ENCODE data around the gene KIRREL3. TPM values are rescaled to one million over a fixed set of nuclear protein-coding genes. Genes with fewer than 3 reads are reported as not detected.
A peak's percentile ranks its signal among the peaks of the same experiment; 100 is the strongest.

KIRREL3 gene
- polyA plus RNA-seq, 1 experiment = 2.3 TPM

DNA sequence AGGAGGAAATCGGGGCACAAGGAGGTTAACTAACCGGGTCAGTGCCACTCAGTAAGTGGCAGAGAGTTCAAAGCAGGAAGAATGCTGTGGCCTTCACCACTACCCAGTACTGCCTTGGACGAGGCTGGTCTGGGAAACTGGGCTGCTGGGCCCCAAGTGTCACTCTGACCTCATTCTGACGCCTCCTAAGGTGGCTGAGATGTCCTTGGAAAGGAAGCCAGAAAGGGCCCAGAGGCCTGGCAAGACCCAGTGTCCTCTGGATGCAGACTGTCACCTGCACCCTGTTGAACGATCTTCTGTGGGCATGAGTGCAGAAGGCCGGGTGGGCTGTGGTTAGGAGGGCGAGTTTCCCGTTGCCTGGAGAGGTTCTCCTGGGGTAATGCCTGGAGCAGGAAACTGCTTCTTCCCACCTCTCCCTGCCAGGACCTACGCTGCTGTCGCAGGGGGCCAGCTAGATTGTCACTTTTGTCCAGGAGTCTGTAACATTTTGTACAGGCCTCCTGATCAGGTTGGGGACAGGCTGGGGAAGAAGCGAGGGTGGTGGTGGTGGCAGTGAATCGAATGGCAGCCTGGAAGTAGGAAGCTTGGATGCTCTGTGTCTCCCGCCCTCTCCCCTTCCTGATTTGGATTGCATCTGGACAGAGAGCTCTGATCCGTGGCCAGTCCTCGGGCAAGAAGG is 540.0 kb downstream of the KIRREL3 start:
- Histone ChIP-seq H3K4me3 (ENCODE audit: low read depth, low read length) (no peak overlapping the region), H3K27me3 (ENCODE audit: control insufficient read depth, insufficient read depth, low read length) (peaks cover 12% of the 10 kb centered on the region), H3K9me3 (ENCODE audit: control insufficient read depth, insufficient read depth, low read length) (peaks cover 6% of the 10 kb centered on the region), H3K27ac (ENCODE audit: low read depth, low read length) (no peak overlapping the region)
- no peak for DNase-seq (ENCODE audit: low read depth, low spot score)
- TF ChIP-seq, protein P1, sequence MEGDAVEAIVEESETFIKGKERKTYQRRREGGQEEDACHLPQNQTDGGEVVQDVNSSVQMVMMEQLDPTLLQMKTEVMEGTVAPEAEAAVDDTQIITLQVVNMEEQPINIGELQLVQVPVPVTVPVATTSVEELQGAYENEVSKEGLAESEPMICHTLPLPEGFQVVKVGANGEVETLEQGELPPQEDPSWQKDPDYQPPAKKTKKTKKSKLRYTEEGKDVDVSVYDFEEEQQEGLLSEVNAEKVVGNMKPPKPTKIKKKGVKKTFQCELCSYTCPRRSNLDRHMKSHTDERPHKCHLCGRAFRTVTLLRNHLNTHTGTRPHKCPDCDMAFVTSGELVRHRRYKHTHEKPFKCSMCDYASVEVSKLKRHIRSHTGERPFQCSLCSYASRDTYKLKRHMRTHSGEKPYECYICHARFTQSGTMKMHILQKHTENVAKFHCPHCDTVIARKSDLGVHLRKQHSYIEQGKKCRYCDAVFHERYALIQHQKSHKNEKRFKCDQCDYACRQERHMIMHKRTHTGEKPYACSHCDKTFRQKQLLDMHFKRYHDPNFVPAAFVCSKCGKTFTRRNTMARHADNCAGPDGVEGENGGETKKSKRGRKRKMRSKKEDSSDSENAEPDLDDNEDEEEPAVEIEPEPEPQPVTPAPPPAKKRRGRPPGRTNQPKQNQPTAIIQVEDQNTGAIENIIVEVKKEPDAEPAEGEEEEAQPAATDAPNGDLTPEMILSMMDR (IDR thresholded peaks at IDR 0.05; ENCODE audit: low read depth, low read length) = no peak
- CTCF ChIA-PET = interaction anchor here (4.9 kb wide), 1 partner anchor 20 kb away, joined by 48 read pairs; no protein-coding TSS in a partner anchor
- POLR2A ChIA-PET = no interaction called here

DNA sequence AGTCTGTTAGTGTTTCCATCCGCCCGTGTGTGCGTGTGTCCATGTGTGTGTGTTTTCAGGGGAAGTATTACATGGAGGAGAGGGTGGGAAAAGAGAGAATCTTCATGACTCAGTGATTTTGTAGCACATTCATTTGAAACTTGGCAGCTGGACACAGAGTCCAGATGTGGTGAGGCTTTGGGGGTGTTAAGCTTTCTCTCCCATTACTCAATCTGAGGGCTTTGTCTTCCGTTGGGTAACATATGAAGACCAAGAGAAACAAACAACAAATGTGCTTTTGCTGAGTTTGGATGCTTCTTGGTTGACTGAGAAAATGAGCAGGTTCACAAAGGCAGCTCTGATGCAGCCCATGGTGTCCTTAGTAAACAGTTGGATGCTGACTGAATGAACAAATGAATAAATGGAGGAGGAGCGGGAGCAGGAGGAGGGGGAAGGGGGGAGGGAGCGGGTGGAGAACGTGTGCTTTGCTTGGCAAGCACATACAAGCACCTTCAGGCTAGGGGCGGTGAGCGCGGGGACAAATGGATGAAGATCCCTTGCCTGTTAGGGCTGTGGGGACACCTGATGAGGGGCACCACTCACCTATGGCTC is 540.8 kb downstream of the KIRREL3 start:
- ChIA-PET CTCF (interaction anchor here (0.6 to 4.9 kb wide), 4 partner anchors 12 to 886 kb away, joined by 3 to 48 read pairs (median 3); no protein-coding TSS in a partner anchor), POLR2A (no interaction called here)
- H3K27ac ChIP-seq (ENCODE audit: low read depth, low read length) = peak overlapping the region; percentile 31
- peaks cover 4% of the 10 kb centered on the region for H3K9me3 ChIP-seq (ENCODE audit: control insufficient read depth, insufficient read depth, low read length)
- H3K4me3 ChIP-seq (ENCODE audit: low read depth, low read length) = no peak overlapping the region
- TF ChIP-seq, protein P1 (IDR thresholded peaks at IDR 0.05; ENCODE audit: low read depth, low read length) = no peak
- DNase-seq (ENCODE audit: low read depth, low spot score) = peak; percentile 84
- peaks cover 4% of the 10 kb centered on the region for H3K27me3 ChIP-seq (ENCODE audit: control insufficient read depth, insufficient read depth, low read length)

DNA sequence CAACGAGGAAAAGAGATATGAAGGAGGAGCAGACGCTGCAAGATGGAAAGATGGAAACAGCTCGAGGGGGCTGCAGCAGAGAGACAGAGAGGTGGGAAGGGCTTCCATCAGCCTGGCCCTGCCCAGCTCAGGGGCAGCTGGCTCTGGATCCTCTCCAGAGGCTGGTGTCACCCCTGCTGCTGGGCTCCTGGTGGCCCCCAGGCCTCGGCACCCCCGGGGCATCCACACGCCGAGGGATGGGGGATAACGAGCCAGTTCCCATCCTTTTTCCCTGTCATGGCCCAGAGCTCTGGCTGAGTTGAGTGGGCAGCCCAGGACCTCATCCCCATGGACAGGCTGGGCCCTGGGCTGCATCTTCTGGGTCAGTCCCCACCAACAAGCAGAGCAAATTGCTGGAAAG is 542.8 kb downstream of the KIRREL3 start:
- no peak overlapping the region for H3K4me3 ChIP-seq (ENCODE audit: low read depth, low read length)
- no peaks in the 10 kb centered on the region for H3K27me3 ChIP-seq (ENCODE audit: control insufficient read depth, insufficient read depth, low read length)
- no peak for DNase-seq (ENCODE audit: low read depth, low spot score)
- ChIA-PET CTCF (interaction anchor here (4.9 kb wide), 1 partner anchor 22 kb away, joined by 48 read pairs; no protein-coding TSS in a partner anchor), POLR2A (no interaction called here)
- no peak overlapping the region for H3K27ac ChIP-seq (ENCODE audit: low read depth, low read length)
- no peaks in the 10 kb centered on the region for H3K9me3 ChIP-seq (ENCODE audit: control insufficient read depth, insufficient read depth, low read length)
- TF ChIP-seq, protein P1 (IDR thresholded peaks at IDR 0.05; ENCODE audit: low read depth, low read length) = no peak

DNA sequence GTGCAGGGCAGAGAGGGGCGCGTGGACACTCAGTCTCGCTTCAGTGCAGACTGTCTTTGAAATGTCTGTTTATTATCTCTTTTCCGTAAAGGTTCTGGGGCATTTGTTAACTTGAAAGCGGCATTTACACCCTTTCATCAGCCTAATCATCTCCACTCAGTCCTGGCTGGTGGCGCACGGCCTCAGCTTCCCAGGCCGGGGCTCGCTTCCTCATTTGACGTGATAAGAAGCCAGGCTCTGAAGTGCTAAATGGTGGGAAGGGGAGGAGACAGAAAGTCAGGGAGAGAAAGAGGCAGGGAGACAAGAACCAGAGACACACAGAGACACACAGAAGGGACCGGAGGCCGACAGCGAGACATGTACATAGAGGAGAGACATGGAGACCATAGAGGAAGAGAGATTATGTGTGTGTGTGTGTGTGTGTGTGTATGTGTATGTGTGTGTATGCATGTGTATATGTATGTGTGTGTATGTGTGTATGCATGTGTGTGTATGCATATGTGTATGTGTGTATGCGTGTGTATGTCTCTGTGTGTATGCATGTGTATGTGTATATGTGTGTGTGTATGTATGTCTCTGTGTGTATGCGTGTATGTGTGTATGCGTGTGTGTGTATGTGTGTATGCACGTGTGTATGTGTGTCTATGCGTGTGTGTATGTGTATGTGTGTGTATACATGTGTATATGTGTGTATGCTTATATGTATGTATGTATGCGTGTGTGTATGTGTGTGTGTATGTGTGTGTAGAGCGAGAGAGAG is 543.6 kb downstream of the KIRREL3 start:
- TF ChIP-seq, protein P1 (IDR thresholded peaks at IDR 0.05; ENCODE audit: low read depth, low read length) = no peak
- Histone ChIP-seq H3K27me3 (ENCODE audit: control insufficient read depth, insufficient read depth, low read length) (peaks cover 4% of the 10 kb centered on the region), H3K27ac (ENCODE audit: low read depth, low read length) (no peak overlapping the region), H3K4me3 (ENCODE audit: low read depth, low read length) (no peak overlapping the region), H3K9me3 (ENCODE audit: control insufficient read depth, insufficient read depth, low read length) (no peaks in the 10 kb centered on the region; the same call in 1 of the 2 replicates)
- ChIA-PET CTCF (interaction anchor here (4.9 kb wide), 1 partner anchor 23 kb away, joined by 48 read pairs; no protein-coding TSS in a partner anchor), POLR2A (no interaction called here)
- no peak for DNase-seq (ENCODE audit: low read depth, low spot score)
